ENCODE measurements around the gene KIF26A. TPM values are rescaled to one million over a fixed set of nuclear protein-coding genes. Genes with fewer than 3 reads are reported as not detected.

The KIF26A gene
- total RNA-seq, 4 donors from 2014 or later, result 0.59 to 3.3 (median 1.5) TPM

DNA sequence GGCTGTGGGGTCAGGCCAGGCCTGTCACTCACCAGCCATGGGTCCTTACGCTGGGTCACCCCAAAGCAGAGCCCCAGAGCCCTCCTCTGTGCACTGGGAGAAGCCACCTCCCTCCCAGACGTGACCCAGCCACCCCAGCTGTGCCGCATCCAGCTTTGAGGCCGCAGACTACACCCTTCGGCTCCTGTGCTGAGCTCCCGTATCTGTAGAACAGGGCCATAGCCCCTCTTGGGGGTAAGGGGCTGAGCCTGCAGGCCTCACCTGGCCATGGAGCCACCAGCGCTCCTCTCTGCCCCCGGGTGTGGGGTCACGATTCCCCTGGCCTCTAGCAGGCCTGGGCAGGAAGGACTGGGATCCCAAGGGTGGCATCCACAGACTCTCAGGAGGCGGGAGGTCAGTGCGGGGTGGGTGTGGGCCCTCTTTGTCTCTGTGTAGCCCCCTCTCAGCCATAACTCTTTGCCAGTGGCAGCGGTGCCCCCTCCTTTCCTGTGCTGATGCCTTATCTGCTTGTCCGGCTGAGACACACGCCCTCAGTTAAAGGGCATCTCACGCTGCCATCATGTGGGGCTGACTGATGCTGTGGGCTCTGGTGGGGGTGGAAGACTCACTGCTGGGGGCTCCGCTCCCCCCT lies 36.6 kb upstream of the KIF26A start:
- Histone ChIP-seq H3K4me1 (no peaks in the 10 kb centered on the region), H3K27ac (no peak overlapping the region), H3K27me3 (no peaks in the 10 kb centered on the region), H3K4me3 (no peak overlapping the region), H3K9me3 (no peaks in the 10 kb centered on the region), H3K36me3 (no peaks in the 10 kb centered on the region)
- no peak for TF ChIP-seq POLR2A (IDR thresholded peaks at IDR 0.05)
- TF ChIP-seq, protein P1, sequence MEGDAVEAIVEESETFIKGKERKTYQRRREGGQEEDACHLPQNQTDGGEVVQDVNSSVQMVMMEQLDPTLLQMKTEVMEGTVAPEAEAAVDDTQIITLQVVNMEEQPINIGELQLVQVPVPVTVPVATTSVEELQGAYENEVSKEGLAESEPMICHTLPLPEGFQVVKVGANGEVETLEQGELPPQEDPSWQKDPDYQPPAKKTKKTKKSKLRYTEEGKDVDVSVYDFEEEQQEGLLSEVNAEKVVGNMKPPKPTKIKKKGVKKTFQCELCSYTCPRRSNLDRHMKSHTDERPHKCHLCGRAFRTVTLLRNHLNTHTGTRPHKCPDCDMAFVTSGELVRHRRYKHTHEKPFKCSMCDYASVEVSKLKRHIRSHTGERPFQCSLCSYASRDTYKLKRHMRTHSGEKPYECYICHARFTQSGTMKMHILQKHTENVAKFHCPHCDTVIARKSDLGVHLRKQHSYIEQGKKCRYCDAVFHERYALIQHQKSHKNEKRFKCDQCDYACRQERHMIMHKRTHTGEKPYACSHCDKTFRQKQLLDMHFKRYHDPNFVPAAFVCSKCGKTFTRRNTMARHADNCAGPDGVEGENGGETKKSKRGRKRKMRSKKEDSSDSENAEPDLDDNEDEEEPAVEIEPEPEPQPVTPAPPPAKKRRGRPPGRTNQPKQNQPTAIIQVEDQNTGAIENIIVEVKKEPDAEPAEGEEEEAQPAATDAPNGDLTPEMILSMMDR (IDR thresholded peaks at IDR 0.05 in 4 of 5, conservative IDR thresholded peaks at IDR 0.05 in 1 of 5), result no peak
- intact Hi-C loops (cut with DNase I; ENCODE audit: low total_unique reads) (no loop called here), in situ Hi-C loops (cut with MboI; ENCODE audit: low sequenced_read_pairs in 4 of 4) (no loop called here)
- DNase-seq (no peak), ATAC-seq (no peak)

DNA sequence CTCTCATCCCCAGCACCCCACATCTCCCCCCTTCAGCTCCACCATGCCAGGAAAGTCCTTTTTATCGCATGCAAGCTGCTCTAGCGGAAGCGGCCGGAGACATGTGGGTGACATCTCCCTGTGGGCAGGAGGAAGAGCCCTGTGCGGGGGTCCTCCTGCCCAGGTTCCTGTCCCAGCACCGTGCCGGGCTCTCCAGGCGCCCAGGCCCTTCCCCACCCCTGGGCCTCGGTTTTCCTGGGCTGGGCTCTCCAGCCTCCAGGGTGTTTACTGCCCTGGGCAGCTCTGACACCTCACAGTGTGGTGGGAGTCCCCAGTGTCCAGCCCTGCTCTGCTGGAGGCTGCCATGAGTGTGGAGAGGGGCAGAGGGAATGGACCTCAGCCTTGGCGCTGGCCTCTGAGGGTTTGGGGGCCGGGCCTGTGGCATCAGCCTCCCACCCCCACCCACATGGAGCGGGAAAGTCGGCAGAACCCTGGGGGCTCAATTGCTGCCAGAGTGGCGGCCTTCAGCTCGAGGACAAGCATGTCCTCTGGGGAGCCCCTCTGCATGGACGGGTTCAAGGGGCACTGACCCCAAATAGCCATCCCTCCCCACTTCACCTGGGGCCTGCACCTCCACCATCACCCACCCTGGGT lies 36.0 kb upstream of the KIF26A start:
- Histone ChIP-seq H3K27me3 (no peaks in the 10 kb centered on the region), H3K36me3 (no peaks in the 10 kb centered on the region), H3K9me3 (no peaks in the 10 kb centered on the region), H3K4me1 (no peaks in the 10 kb centered on the region), H3K27ac (no peak overlapping the region), H3K4me3 (no peak overlapping the region)
- intact Hi-C loops (cut with DNase I; ENCODE audit: low total_unique reads), result no loop called here
- ATAC-seq (no peak), DNase-seq (no peak)
- in situ Hi-C loops (cut with MboI; ENCODE audit: low sequenced_read_pairs in 4 of 4), result no loop called here
- TF ChIP-seq POLR2A (IDR thresholded peaks at IDR 0.05), result no peak
- TF ChIP-seq, protein P1 (IDR thresholded peaks at IDR 0.05 in 4 of 5, conservative IDR thresholded peaks at IDR 0.05 in 1 of 5), result no peak

GRCh38 chr14:104103061-104103445 lies 35.3 kb upstream of the KIF26A start:
- H3K36me3 ChIP-seq, result no peaks in the 10 kb centered on the region
- no peaks in the 10 kb centered on the region for H3K4me1 ChIP-seq
- TF ChIP-seq, protein P1 (IDR thresholded peaks at IDR 0.05 in 4 of 5, conservative IDR thresholded peaks at IDR 0.05 in 1 of 5), result no peak
- no peak for TF ChIP-seq POLR2A (IDR thresholded peaks at IDR 0.05)
- ATAC-seq (no peak), DNase-seq (no peak)
- no peaks in the 10 kb centered on the region for H3K27me3 ChIP-seq
- H3K4me3 ChIP-seq, result no peak overlapping the region
- intact Hi-C loops (cut with DNase I; ENCODE audit: low total_unique reads), result no loop called here
- no peaks in the 10 kb centered on the region for H3K9me3 ChIP-seq
- in situ Hi-C loops (cut with MboI; ENCODE audit: low sequenced_read_pairs in 4 of 4), result no loop called here
- no peak overlapping the region for H3K27ac ChIP-seq

DNA sequence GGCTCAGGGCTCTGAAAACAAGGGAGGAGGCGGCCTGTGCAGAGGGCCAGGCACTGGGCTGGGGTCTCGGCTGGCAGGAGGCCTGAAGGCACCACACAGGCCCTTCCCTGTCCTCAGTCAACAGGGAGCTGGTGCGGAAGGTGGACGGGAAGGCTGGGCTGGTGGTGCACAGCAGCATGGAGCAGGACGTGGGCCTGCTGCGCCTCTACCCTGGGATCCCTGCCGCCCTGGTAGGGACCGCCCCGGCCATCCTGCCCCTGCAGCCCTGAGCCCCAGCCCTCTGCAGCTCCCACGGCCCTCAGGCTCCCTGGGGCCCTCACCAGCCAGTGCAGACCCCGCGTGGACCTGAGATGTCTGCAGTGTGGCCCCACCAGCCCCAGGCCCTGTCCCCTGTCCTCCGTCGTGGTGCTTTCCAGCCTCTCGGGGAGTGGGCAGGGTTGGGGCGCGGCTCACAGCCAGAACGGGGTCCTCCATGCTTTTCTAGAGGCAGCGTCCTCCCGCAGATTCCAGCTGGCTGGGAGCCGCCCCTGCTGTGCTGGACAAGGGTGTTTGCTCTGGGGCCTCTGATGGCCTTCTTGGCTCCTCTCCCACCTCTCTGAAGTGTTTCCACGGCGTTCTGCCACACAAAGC lies 34.8 kb upstream of the KIF26A start:
- no peaks in the 10 kb centered on the region for H3K9me3 ChIP-seq
- H3K4me1 ChIP-seq, result no peaks in the 10 kb centered on the region
- H3K4me3 ChIP-seq, result no peak overlapping the region
- ATAC-seq (no peak), DNase-seq (no peak)
- intact Hi-C loops (cut with DNase I; ENCODE audit: low total_unique reads) (no loop called here), in situ Hi-C loops (cut with MboI; ENCODE audit: low sequenced_read_pairs in 4 of 4) (no loop called here)
- no peak for TF ChIP-seq POLR2A (IDR thresholded peaks at IDR 0.05)
- TF ChIP-seq, protein P1 (IDR thresholded peaks at IDR 0.05 in 4 of 5, conservative IDR thresholded peaks at IDR 0.05 in 1 of 5), result no peak
- no peaks in the 10 kb centered on the region for H3K36me3 ChIP-seq
- no peak overlapping the region for H3K27ac ChIP-seq
- no peaks in the 10 kb centered on the region for H3K27me3 ChIP-seq
